ENCODE results near the gene ITGA11.

DNA sequence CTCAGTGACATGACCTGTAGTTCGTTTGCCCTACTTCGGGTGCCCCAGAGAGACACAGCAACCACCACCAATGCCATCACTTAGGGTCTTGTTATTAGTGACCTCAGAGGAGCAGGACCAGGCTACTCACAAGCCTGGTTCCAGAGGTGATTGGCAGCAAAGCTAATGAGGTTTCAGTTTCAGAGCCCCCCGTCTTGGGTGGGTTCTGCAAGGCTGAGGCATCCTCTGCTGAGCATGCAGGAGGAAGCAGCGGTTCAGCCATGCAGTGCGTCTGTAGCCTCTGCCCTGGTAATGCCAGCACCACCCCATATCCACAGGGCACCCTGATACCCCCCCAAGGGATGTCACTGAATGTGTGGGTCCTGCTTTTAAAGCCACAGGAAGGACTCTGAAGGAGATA lies 39.0 kb upstream of the ITGA11 start:
- TF ChIP-seq, protein P1, sequence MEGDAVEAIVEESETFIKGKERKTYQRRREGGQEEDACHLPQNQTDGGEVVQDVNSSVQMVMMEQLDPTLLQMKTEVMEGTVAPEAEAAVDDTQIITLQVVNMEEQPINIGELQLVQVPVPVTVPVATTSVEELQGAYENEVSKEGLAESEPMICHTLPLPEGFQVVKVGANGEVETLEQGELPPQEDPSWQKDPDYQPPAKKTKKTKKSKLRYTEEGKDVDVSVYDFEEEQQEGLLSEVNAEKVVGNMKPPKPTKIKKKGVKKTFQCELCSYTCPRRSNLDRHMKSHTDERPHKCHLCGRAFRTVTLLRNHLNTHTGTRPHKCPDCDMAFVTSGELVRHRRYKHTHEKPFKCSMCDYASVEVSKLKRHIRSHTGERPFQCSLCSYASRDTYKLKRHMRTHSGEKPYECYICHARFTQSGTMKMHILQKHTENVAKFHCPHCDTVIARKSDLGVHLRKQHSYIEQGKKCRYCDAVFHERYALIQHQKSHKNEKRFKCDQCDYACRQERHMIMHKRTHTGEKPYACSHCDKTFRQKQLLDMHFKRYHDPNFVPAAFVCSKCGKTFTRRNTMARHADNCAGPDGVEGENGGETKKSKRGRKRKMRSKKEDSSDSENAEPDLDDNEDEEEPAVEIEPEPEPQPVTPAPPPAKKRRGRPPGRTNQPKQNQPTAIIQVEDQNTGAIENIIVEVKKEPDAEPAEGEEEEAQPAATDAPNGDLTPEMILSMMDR (IDR thresholded peaks at IDR 0.05; ENCODE audit: low read length), result no peak
- no peak for TF ChIP-seq EZH2 (IDR thresholded peaks at IDR 0.05; ENCODE audit: borderline replicate concordance, low read length)

Measured in OCI-LY1 (cell line).